NCI-H2081 (cell line): ENCODE results near the gene DUSP16.

Source experiments
- DNase-seq, 2 experiments: peaks; one replicate each; lab custom pipeline; 2025; lab: John Stamatoyannopoulos, UW

Gene DUSP16

GRCh38 chr12:12470751-12471306 lies 91.8 kb downstream of the DUSP16 start:
- no peak for DNase-seq

GRCh38 chr12:12469386-12469785 lies 93.3 kb downstream of the DUSP16 start:
- no peak for DNase-seq

DNA sequence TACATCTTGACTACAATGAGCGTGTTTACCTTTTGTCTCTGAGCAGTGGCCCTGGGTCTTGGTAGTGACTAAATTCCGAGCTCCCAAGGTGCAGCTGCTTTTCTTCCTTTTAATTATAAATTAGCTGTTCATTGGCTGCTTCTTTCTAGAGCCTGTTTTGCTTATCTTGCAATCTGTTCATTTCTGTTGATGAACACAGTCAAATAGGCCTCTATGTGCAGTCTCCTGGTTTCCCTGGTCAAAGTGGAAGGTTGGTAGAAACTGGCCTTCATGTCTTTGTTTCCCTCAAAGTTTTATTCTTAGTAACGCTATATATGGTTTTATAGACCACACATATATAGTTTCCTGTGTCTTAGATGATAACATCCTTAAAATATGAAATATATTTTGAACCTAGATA lies 94.1 kb downstream of the DUSP16 start:
- DNase-seq, result no peak

GRCh38 chr12:12467688-12468261 lies 94.9 kb downstream of the DUSP16 start:
- no peak for DNase-seq

DNA sequence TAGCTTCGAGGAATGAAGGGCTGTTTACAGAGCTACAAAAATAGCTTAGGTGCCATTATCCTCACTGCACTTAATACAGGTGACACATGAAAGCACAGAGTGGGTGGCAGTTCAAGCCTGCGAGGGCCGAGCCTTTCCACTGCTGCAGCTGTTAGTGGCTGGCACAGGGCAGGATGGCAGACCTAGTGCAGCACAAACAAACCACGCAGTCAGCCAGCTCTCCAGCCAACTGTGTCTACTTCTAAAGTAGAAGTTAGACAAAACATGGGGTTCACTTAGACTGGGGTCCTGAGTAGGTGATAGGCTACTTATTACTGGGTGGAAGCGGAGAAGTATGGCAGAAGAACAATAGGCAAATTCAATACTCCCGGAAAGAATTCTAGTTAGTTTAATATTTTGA lies 95.4 kb downstream of the DUSP16 start:
- DNase-seq, result no peak

GRCh38 chr12:12466157-12466556 lies 96.5 kb downstream of the DUSP16 start:
- no peak for DNase-seq

DNA sequence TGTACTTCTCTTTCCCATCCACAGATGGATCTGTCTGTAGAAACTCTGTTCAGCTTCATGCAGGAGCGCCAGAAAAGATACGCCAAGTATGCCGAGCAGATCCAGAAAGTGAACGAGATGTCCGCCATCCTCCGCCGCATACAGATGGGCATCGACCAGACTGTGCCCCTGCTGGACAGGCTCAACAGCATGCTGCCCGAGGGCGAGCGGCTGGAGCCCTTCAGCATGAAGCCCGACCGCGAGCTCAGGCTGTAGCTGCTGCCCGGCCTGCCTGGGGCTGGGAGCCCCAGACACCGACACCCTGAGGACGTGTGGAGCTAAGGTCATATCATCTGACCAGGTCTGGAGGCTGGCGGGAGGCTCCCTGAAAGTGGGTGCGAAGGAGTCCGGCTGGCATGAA lies 97.1 kb downstream of the DUSP16 start:
- no peak for DNase-seq

GRCh38 chr12:12461923-12462315 lies 100.7 kb downstream of the DUSP16 start:
- no peak for DNase-seq

GRCh38 chr12:12460935-12461922 lies 101.4 kb downstream of the DUSP16 start:
- DNase-seq, result no peak

DNA sequence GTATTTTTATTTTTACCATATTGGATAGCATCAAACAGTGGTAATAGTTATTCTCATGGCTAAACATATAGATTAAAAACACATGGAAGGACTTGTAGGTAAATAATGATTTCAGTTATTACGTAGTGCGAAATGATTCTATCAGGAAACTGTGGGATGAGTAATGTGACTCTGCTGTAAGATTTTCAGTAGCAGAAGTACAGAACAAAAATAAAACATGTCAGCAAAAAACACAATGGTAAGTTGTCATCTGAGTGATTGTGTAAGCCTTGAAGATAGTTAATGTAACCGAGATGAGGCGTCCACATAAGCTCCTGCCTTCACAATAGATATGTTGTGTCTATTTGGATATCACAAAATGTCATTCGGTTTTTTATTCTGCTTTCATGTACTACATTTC lies 106.0 kb downstream of the DUSP16 start:
- DNase-seq, result no peak

DNA sequence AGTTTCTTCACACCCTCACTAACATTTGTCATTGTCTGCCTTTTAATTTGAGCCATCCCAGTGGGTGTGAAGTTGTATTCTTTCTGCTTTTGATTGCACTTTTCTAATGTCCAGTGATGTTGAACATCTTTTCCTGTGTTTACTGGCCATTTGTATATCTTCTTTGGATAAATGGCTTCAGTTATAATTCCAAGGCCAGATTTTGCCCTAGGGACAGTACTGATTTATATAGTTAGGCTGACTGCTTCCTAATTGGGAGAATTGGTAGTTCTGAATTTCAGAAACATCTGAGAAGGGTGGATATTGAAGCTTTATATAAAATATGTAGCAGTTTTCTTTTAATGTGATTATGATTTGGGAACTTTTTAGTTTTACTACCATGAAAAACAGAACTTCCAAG lies 108.3 kb downstream of the DUSP16 start:
- no peak for DNase-seq

DNA sequence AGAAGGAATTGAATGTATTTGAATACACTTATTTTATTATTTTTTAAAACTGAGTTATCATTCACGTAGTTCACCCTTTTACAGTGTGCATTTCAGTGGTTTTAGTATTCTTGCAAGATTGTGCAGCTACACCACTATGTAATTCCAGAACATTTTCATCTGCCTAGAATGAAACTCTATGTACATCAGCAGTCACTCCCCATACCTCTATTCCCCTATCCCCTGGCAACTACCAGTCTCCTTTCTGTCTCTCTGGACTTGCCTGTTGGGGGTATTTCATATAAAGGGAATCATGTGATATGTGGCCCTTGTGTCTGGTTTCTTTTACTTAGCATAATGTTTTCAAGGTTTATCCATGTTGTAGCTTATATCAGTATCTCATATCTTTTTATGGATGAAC lies 109.0 kb downstream of the DUSP16 start:
- DNase-seq, result no peak

DNA sequence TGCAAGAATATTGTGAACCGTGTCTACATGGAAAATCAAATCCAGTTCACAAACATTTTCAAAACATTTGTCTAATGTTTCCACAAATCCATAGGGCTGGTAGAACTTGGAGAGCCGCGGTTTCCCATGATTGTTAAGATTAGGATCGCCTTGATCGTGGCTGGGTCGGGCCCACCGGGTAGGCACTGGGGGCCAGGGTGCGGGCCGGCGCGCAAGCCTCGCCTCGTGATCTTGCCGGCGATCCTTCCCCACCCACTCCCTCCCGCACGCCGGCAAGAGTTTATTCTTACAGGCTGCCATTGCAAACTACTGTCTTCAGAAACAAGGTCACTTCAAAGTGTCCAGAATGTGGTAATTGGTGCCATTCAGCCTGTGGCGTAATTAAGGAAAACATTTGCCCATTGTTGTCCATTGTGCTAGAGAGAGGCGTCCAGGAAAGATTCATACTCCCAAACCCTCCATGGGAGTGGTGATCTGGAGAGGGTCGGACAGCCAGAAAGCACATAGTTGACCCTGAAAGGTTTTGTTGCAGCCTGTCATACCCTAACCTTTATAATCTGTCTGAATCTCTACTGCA lies 110.2 kb downstream of the DUSP16 start:
- no peak for DNase-seq

DNA sequence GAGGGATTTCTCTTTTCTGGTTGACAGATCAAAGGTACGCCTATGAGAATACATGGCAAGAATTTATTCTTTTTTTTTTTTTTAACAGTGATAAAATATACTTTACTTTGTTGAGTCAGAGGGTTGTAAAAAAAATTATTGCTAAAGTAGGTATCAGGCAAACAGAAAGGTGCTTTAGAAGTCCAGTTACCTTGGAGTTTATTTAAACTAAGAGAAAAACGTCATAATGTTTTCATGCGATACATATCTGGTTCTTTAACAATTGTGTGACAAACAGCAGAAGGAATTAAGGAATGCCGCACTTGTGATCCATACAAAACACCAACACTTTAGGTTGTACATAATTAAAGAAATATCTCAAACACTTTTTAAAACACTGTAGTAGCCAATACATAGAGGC lies 111.6 kb downstream of the DUSP16 start:
- DNase-seq, result no peak

DNA sequence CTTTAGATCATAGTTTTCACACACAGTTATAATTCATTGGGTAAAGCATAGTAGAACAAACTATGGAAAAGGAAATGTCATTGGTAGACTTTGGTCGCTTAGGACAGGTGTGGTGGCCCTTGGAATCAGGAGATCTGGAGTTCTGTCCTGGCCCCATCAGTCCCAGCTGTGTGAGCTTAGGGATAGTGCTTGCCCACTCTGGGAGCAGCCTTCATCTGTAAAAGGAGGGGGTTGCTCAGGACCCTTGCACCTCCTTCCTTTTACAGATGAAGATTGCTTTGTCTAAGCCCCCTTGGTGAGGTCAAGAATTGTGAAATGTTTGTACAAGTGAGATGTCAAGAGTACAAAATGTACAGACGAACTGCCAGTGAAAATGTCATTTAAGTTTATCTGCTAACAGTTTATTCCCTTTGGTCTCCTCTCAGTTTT lies 112.6 kb downstream of the DUSP16 start:
- DNase-seq, result no peak

- DNase-seq, result peak; percentile 26 to 57
Observed at GRCh38 chr12:12449533-12450025, 113.1 kb downstream of the DUSP16 start.

DNA sequence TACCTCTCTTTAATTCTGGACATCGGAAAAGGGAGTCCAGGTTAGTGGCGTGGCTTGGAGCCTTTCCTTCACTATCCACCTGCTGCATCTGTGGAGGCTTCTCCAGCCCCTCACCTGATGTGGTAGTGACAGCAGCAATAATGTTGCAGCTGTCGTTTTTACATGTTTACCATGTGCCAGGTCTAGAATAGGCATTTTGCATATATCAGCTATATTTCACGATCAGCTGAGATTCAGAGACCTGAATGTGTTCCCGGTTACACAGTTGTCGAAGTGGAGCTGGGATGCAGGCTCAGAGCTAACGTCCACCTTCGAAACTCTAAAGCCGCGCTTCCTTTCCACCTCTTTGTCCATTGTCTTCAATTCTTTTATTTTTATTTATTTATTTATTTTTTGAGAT lies 114.8 kb downstream of the DUSP16 start:
- no peak for DNase-seq

DNA sequence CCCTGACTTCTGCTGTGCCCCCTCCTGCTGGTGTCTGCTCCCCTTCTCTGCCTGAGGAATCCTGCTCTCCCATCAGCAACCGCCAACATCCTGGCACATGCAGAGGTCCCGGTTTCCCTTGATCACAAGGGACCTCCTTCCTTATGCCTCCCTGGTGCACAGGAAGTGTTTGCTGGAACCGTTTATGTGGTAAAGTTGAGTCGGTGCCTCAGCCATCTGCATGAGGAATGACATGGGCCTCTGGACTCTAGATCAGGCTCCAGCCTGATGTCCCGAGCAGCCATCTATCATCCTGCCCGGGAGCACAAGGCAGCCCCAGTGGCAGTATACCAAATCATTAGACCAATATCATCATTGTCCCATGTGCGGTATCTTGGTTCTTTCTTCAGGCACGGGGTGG lies 115.4 kb downstream of the DUSP16 start:
- no peak for DNase-seq

DNA sequence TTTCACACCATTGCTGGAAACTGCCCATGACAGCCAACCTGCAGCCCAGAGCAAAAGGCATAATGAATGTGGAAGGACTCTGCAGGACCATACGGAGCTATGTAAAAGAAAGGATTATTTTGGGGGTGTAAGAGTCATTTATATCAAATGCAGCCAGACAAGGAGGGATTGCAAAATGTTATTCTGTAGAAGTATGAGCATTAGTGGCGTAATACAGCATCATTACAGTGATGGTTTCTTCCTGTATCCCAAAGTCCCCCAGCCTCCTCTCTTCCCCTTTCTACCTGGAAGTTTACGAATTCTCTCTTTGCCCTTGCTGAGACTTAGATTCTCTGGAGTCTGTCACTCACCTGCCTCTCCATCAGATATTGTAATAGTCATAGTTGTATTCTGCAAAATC lies 115.9 kb downstream of the DUSP16 start:
- no peak for DNase-seq

- no peak for DNase-seq
Observed at GRCh38 chr12:12445882-12446181, 116.8 kb downstream of the DUSP16 start.

DNA sequence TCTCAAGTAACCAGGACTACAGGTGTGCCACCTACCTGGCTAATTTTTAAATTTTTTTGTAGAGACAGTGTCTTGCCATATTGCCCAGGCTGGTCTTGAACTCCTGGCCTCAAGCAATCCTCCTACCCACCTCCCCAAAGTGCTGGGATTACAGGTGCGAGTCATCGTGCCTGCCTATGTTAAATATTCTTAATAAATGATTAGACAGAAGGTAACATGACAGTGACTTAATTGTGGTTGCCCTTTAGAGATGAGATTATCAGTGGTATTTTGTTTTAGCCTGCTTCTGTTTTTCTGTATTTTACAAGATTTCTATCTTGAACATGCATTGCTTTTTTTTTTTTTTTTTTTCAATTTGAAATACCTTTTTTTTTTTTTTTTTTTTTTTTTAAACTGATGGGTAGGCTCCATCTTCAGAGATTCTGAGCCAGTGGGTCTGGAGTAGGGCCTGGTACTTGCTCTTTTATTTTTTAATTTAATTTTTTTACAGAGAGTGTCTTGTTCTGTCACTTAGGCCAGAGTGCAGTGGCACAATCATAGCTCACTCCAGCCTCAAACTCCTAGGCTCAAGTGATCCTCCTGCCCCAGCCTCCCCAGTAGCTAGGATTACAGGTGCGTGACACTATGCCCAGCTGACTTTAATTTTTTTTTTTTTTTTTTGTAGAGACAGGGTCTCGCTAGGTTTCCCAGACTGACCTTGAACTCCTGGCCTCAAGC lies 117.3 kb downstream of the DUSP16 start:
- DNase-seq, result no peak

- DNase-seq, result peak; percentile 41 to 67
Observed at GRCh38 chr12:12443431-12443878, 119.2 kb downstream of the DUSP16 start.
